Endothelial cell of hepatic sinusoid (primary cell): ENCODE data around the gene REST.
"Not testable (repeated sequence)": the region's sequence is repeated elsewhere in the genome, so short reads cannot be mapped to it uniquely, and the experiment has no call there.

Experiments
- in situ Hi-C: cut with HindIII; loops from 2 replicates; pipeline ENCODE4 v1.10.0; 2017; ENCODE audit warnings: low sequenced_read_pairs

Gene REST

DNA sequence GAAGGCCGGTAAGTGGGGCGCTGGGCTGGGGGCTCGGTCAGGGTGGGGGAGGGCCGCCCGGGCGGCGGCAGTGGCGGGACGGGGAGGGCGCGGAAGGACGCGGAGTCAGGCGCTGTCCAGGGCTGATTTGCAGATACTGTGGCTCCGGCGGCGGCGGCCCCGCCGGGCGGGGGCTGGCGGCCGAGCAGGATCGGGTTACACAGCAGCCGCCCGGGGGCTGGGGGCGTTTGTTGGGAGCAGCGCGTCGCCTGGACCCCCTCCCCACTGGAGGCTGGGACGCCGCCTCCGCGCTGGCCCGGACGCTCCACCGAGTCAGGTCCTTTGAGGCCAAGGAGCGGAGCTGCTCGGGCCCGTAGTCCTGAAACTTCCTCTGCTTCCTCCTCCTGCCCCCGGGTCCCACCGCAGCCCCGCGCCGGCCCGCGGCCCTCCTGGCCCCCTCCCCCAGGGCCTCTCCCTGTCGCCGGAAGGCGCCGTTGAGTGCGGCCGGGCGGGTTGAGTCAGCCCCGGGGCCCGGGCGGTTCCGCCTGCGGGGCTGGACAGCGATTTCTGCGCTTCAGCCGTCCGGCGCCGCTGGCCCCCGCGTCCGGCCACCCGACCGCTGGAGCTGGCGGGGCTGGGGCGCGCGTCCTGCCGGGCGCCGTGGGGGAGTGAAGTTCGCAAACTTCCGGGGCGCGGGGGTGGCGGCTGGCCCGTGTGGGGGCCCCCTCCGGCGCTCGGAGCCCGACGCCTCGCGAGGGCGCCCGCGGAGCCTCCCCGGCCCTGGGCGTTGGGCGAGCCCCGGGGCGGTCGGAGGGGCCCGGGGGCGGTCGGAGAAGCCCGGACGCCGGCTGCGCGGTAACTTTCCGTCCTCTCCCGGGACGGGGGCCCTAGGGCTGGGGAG, 746 bp downstream of the REST start:
- in situ Hi-C loops, result loop anchor here (5.0 kb wide), 1 partner anchor 89 kb away; no protein-coding TSS in a partner anchor

DNA sequence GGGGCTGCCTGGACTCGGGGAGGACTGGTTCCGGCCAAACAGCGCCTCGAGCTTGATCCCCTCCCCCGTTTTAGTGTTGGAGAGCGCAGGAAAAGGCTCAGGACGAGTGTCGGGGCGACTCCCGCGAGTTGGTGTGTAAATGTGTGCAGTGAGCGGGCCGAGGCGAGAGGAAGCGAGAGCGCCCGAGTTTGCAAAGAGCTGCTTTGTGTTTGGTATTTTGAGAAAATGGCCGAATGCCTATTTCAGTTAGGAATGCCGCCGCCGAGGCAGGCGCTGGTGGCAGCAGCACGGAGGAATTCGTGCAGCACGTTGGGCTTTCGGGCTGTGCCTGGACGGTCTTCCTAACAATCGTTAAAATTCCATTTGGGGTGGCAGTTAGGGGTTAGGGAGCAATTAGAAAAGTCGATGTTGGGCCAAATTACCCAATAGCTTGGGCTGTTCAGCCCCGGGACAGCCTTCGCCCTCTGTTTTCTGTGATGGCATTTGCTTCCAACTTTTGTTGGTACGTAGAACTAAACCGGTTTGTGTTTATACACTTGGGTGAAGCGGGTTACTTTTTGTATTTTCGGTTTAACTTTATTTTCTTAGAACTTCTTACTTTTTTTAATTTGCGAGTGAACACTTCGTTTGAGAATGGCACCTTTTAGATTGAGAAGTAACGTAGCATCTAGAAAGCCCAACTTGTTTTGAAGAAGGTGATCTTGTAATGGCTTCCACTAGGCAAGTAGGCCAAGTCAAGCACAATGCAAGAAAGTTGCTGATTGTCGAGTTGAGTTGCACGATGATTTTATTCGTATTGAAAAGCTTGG, 1.6 kb downstream of the REST start:
- in situ Hi-C loops, result loop anchor here (5.0 kb wide), 1 partner anchor 88 kb away; no protein-coding TSS in a partner anchor

DNA sequence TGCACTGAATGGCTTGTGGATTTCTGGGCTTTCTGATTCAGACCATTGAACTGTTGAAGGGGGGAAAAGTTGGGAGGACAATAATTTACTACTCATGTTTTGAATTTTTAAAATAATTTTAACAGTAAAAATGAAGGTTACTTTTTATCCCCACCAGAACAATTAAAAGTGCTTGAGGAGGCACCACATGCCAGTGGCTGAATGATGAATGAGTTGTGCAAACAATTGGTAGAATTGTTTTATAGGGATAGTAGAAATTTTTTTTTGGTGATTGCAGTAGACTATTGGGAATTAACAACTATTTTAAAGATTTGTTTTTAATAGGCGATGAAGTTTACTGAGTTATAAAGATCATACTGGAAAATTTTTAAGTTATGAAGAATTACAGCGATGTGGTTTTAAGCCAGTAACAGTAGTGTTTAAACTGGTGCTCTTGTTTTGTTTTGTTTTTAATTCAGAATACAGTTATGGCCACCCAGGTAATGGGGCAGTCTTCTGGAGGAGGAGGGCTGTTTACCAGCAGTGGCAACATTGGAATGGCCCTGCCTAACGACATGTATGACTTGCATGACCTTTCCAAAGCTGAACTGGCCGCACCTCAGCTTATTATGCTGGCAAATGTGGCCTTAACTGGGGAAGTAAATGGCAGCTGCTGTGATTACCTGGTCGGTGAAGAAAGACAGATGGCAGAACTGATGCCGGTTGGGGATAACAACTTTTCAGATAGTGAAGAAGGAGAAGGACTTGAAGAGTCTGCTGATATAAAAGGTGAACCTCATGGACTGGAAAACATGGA, 2.7 kb downstream of the REST start:
- in situ Hi-C loops, result no loop called here

DNA sequence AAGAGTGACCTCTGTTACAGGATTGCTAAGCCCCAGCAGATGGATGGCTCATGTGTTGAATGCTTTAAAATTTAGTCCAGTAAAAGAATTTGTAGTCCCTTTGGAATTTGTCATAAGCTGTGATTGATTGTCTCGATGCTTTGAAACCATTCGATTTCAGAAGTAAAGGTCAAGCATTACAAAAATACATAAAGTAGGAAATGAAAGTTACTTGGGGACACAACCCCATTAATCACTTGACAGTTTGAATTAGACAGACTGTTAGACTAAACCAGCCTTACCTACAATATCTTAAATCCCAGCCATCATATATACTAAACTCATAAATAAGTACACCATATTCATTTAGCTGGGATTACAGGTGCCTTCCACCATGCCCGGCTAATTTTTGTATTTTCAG, 6.6 kb downstream of the REST start:
- in situ Hi-C loops, result no loop called here

DNA sequence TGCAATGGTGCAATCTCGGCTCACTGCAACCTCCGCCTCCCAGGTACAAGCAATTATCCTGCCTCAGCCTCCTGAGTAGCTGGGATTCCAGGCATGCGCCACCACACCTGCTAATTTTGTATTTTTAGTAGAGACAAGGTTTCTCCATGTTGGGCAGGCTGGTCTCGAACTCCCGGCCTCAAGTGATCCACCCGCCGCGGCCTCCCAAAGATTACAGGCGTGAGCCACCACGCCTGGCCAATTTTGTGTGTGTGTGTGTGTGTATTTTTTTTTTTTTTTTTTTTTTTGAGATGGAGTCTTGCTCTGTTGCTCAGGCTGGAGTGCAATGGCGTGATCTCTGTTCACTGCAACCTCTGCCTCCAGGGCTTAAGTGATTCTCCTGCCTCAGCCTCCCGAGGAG, 7.3 kb downstream of the REST start:
- in situ Hi-C loops, result not testable (repeated sequence)

DNA sequence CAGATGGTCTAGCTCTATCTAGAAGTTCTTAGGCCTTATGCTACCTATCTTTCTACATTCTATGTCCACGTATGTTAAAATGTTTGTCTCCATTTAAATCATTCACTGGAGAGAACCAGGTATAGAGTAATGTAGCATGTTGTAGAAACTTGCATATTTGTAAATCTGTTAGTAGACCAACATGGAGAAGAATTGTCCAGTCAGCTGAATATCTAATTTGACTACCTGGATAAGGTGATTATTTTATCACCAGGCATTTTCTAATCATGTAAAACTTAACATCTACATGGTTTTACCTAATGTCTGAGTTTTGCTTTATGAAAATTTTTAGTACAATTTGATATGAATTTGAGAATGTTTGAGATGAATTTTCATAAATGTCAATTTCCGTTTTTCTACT, 19.5 kb downstream of the REST start:
- in situ Hi-C loops, result no loop called here

DNA sequence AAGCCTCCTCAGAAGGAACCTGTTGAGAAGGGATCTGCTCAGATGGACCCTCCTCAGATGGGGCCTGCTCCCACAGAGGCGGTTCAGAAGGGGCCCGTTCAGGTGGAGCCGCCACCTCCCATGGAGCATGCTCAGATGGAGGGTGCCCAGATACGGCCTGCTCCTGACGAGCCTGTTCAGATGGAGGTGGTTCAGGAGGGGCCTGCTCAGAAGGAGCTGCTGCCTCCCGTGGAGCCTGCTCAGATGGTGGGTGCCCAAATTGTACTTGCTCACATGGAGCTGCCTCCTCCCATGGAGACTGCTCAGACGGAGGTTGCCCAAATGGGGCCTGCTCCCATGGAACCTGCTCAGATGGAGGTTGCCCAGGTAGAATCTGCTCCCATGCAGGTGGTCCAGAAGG, 22.9 kb downstream of the REST start:
- in situ Hi-C loops, result no loop called here

DNA sequence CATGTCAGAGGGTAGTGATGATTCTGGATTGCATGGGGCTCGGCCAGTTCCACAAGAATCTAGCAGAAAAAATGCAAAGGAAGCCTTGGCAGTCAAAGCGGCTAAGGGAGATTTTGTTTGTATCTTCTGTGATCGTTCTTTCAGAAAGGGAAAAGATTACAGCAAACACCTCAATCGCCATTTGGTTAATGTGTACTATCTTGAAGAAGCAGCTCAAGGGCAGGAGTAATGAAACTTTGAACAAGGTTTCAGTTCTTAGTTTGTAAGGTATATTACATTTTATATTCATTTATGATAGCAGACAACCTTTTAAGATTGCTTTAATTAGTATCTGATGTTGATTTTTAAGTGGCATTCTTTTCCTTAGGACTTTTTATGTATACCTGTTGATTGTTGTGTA, 24.2 kb downstream of the REST start:
- in situ Hi-C loops, result no loop called here

DNA sequence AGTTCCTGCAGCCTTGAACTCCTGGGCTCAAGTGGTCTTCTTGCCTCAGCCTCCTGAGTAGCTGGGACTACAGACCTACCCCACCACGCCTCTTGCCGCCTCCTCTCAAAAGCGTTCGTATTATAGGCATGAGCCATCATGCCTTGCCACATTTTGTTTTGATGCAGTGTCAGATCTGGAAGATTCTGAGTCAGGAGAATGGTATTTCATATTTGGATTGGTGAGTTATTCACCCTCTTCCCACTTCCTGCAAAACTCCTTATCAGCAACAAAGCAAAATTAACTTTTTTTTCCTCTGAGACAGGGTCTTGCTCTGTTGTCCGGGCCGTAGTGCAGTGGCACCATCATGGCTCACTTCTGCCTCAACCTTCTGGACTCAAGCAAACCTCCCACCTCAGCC, 29.6 kb downstream of the REST start:
- in situ Hi-C loops, result no loop called here

DNA sequence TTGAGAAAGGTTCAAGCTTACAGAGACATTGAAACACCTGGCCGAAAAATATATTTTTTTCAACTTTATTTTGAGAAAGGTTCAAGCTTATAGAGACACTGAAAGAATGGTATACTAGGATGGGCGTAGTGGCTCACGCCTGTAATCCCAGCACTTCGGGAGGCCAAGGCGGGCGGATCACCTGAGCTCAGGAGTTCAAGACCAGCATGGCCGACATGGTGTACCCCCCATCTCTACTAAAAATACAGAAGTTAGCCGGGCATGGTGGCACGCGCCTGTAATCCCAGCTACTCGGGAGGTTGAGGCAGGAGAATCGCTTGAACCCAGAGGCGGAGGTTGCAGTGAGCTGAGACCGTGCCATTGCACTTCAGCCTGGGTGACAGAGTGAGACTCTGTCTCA, 32.1 kb downstream of the REST start:
- in situ Hi-C loops, result not testable (repeated sequence)

DNA sequence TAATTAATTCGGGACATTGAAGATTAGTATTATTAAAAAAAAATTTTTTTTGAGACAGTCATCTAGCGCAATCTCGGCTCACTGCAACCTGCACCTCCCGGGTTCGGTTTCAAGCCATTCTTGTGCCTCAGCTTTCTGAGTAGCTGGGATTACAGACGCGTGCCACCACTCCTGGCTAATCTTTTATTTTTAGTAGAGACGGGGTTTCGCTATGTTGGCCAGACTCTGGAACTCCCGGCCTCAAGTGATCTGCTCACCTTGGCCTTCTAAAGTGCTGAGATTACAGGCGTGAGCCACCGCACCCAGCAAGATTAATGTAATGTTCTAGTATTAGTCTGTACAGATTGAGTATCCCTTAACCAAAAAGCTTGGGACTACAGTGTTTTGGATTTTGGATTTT, 32.7 kb downstream of the REST start:
- in situ Hi-C loops, result no loop called here

DNA sequence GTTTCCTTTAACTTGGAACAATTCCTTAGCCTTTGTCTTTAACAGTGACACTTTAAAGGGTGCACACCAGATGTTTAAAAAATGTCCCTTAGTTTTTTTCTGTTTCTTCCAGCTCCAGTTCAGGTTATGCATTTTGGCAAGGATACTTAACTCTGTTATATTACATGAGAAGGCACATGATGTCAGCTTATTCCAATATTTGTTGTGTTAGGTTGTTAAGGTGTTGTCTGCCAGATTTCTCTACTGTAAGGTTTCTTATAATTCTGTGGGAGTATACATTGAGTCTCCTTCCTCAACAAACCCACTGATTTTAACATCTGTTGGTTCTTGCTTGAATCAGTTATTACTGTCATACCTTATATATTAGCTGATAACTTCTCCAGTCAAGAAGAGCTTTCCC, 33.3 kb downstream of the REST start:
- in situ Hi-C loops, result no loop called here

DNA sequence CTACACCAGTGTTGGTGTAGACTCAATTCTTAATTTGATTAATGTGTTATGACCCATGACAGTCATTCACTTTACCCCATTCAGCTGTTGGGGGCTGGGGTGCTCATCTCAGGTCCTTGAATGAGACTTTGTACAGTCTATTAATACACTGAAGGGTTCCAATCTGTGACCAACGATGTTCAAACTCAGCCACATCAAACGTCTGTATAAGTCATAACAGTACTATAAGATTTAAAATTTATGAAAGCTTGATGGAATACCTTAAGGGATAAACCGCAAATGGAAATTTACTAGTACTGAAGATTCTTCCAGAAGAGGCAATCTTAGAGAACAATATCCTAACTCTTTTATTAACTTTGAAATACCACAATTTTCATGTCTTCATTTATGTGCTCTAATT, 33.7 kb downstream of the REST start:
- in situ Hi-C loops, result no loop called here

DNA sequence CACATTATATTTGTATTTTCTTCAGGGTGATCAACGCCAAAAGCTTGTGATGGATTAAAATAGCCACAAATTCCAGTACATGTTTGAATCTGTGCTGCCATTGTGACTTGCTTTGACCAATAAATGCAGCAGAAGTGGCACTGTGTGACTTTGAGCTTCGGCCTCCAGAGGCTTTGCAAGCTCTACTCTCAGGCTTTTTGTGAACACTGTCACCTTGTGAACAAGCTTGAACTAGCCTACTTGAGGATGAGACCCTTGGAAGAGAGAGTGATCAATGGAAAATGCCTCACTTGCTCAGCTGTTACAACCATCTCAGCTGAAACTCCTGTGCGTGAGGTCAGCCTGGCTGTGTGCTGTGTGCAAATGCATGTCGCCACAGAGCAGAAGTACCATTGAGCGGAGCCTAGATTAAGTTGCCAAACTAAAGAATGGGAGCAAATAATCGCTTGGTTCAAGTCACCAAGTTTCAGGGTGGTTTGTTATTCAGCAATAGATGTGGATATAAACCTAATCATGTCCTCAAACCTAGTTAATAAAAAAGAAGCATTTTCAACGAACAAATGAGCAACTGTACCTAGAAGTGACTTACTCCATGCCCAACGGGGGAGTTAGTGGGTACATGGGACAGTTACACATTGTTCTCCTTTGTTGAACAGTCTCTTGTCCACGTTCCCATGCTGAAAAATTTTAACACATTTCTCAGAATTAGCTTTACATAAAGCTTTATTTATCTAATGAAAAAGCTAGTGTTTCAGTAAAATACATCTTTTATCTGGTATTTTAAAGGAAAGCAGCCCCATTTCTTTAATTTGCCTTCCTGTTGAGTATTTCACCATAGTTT, 46.2 kb downstream of the REST start:
- in situ Hi-C loops, result no loop called here

DNA sequence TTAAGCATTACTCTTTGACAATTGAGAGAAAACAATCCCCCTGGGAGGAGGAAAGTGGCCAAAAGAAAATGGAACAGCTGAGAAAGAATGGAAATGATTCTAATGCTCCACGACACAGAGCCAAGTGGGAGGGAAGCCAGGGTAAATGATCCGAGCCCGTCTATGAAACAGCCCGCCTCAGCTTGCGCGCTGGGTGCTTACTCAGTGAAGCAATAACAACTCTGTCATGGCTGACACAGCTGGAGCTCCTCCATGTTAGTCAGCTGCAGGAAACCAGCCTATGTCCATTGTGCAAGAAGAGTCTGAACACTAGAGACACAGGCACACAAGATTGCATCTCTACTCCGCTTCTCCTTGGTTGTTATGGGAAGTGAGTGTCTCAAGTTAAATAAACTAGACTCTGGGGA, 50.4 kb downstream of the REST start:
- in situ Hi-C loops, result no loop called here

DNA sequence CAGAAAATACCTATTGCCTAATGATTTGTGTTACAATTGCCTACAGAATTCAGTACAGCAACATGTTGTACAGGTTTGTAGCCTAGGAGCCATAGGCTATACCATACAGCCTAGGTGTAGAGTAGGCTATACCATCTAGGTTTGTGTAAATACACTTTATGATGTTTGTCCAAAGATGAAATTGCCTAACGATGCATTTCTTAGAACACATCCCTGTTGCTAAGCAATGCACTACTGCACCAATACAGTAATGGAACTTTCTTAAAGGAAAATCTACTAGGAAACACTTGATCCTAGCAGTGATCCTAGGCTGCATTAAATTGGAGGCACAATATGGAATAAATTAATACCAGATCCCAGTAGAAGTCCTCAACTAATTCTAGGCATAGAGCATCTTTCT, 51.4 kb downstream of the REST start:
- in situ Hi-C loops, result no loop called here

DNA sequence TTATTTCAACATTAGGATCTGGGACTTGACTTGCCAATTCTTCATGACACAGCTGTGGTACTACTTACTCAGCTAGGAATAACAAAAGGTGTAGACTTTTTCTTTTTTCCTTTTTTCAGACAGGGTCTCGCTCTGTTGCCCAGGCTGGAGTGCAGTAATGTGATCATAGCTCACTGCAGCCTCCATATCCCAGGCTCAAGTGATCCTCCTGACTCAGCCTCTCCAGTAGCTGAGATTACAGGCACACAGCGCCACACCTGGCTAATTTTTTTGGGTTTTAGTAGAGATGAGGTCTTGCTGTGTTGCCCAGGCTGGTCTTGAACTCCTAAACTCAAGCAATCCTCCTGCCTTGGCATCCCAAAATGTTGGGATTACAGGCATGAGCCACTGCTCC, 53.4 kb downstream of the REST start:
- in situ Hi-C loops, result no loop called here

DNA sequence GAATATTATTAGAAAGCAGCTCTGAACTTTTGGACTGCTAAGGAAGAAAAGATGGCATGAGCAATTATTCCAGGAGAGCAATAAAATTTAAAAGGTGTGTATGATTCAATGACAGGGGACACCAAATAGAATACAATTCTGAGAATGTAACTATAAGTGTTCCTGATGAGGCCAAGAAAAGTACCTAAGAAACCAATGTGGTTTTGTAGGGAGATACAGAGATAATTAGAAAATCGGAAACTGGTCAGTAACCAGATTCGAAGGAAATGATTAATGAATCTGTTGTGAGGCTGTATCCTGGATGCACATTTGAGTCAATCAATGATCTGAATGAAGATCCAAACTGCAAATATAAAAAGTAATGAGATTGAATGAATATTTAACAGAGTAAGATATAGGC, 63.7 kb downstream of the REST start:
- in situ Hi-C loops, result no loop called here

DNA sequence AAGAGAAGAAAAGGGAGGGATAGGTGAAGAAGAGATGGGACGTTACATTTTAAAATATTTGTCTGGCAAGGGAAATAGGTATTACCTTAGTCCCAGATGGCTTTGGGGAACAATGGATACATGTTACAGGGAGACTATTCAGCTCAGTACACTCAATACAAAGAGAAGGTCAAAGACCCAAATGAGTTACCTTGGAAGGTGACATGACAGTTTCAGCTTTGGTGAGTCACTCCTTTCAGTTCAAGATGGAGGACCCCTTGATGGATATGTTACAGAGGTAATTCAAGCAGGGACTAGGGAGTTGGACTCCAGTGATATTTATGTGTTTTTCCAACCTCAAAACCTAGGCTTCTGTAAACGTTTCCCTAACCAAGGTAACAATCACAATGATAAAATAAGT, 64.7 kb downstream of the REST start:
- in situ Hi-C loops, result no loop called here

DNA sequence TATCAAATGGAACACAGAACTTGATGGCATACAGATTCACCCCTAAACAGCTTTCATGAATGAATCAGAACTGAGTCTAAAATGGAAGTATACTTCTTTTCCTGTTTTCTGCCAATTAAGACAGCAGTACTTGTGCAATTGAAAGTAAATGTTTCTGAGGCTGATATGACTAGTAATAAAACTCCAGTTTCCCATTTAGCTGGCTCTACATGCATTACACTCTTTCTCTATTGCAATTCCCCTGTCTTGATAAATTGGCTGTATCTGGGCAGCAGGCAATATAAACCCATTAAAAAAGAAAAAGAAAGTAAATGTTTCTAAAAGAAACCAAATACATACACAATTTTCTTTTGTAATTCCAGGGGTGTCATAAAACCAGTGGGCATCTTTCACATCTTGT, 65.1 kb downstream of the REST start:
- in situ Hi-C loops, result no loop called here
